Stimulated activated CD4-positive, alpha-beta T cell treated with anti-CD3 and anti-CD28 coated beads, Interleukin-4, amount 100 ng/mL, for 4 hours (primary cell): ENCODE measurements around the gene KCNQ2.

Experiments used
- DNase-seq, 2 experiments: peaks; one replicate each; pipeline ENCODE4 v3.0.0-alpha.2; 2020

KCNQ2 gene

GRCh38 chr20:63351811-63352591 is 120.5 kb downstream of the KCNQ2 start:
- DNase-seq = no peak

- no peak for DNase-seq
Measured at GRCh38 chr20:63351326-63351700, 121.1 kb downstream of the KCNQ2 start.

DNA sequence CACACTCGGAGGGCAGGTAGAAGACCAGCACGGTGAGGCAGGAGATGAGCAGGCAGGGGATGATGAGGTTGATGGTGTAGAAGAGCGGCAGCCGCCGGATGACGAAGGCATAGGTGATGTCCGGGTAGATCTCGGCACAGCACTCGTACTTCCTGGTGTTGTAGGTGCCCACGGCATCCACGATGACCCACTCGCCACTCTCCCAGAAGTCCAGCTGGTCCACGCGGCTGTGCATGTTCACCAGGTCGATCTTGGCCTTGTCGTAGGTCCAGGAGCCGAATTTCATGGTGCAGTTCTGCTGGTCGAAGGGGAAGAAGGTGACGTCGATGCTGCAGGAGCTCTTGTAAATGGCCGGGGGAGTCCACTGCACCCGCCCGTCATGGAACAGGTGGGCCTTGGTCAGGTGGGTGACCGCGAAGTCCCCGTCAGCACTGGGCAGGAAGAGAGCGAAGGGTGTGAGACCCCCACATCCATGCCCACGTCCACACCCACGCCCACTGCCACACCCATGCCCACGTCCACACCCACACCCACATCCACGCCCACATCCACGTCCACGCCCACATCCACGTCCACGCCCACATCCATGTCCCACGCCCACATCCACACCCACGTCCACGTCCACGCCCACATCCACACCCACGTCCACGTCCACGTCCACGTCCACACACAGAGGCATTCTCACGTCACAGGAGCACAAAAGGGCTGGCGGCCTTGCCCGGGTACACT is 121.7 kb downstream of the KCNQ2 start:
- DNase-seq = no peak
